Fibroblast of skin of right biceps (primary cell): ENCODE data around the gene CXCL9.

Experiments
- DNase-seq: peaks from one replicate; pipeline ENCODE4 v3.0.0-alpha.2; 2013

CXCL9 gene

GRCh38 chr4:75953509-75953908, 53.8 kb downstream of the CXCL9 start:
- DNase-seq = no peak
